Articular chondrocyte of knee joint (primary cell): ENCODE data around the gene VGLL4. TPM values are rescaled to one million over a fixed set of nuclear protein-coding genes. Genes with fewer than 3 reads are reported as not detected.

ENCODE experiments used
- small RNA-seq: library from RNA; depleted of rRNA; stranded (forward); fragments of <200 nt; gene quantifications from one replicate; pipeline ENCODE3, GENCODE V24; 2012
- total RNA-seq: library from RNA; depleted of rRNA; stranded (reverse); fragments of >200 nt; gene quantifications from 2 replicates; pipeline ENCODE4 v1.2.3, GENCODE V29; 2012

Gene VGLL4, protein sequence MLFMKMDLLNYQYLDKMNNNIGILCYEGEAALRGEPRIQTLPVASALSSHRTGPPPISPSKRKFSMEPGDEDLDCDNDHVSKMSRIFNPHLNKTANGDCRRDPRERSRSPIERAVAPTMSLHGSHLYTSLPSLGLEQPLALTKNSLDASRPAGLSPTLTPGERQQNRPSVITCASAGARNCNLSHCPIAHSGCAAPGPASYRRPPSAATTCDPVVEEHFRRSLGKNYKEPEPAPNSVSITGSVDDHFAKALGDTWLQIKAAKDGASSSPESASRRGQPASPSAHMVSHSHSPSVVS
- 124 and 212 TPM in 2 replicates for total RNA-seq

DNA sequence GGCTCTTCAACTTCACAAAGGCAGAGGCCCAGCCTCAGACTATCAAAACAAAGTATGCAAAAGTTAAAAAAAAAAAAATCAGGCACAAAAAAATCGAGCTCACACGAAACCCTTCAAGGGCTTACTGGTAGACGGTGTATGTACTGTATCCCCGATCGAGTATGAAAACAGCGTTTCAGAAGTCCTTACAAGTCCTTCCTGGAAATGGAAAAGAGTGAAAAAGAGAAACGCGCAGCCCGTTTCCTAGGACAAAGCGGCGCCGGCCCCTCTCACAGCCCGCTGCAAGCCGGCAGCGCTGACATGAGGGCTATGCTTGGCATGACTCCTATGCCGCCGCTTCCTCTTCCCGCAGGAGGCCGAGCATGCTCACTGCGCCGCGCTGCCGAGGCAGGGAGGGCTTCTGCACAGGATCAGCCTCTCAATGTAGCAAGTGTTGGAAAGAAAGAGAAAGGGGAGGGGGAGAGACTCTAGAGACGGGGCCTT, at the start of gene VGLL4:
Gene VGLL4 (minus strand): TSS at position 311 of the 483 bp plus-strand sequence. CDS start 397 bp downstream, outside the sequence.

Small RNA genes within 50 kb of the gene (small RNA-seq; reads per million reads assigned to genes)
- gene AC022001.1 = not detected

Other genes with a start within 250 kb of the VGLL4 start
- gene TAMM41, start 203.0 kb upstream of the VGLL4 start, total RNA-seq = 11.1 and 14.0 TPM in 2 replicates